ENCODE measurements around the gene RYR2. TPM values are rescaled to one million over a fixed set of nuclear protein-coding genes. Genes with fewer than 3 reads are reported as not detected.

The RYR2 gene
- total RNA-seq, 4 donors from 2014 or later: 0.13 to 2.5 (median 0.88) TPM

- no peaks in the 10 kb centered on the region for H3K9me3 ChIP-seq
- H3K4me1 ChIP-seq: no peaks in the 10 kb centered on the region
- DNase-seq: no peak
These were observed 208.1 kb downstream of the RYR2 start for GRCh38 chr1:237250055-237250454.

GRCh38 chr1:237255071-237255470, 213.1 kb downstream of the RYR2 start:
- Histone ChIP-seq H3K27ac (no peak overlapping the region), H3K36me3 (no peaks in the 10 kb centered on the region), H3K4me3 (no peak overlapping the region), H3K4me1 (no peaks in the 10 kb centered on the region), H3K9me3 (no peaks in the 10 kb centered on the region), H3K27me3 (no peaks in the 10 kb centered on the region)
- no peak for TF ChIP-seq POLR2A (IDR thresholded peaks at IDR 0.05)
- TF ChIP-seq CTCF (IDR thresholded peaks at IDR 0.05): no peak
- no peak for DNase-seq

More at GRCh38 chr1:237250055-237250454, 208.1 kb downstream of the RYR2 start:
- no peak overlapping the region for H3K4me3 ChIP-seq
- TF ChIP-seq CTCF (IDR thresholded peaks at IDR 0.05) (no peak), POLR2A (IDR thresholded peaks at IDR 0.05) (no peak)
- no peaks in the 10 kb centered on the region for H3K36me3 ChIP-seq
- H3K27ac ChIP-seq: no peak overlapping the region
- no peaks in the 10 kb centered on the region for H3K27me3 ChIP-seq

GRCh38 chr1:237258871-237259270, 216.9 kb downstream of the RYR2 start:
- TF ChIP-seq CTCF (IDR thresholded peaks at IDR 0.05) (no peak), POLR2A (IDR thresholded peaks at IDR 0.05) (no peak)
- no peak for DNase-seq
- Histone ChIP-seq H3K27me3 (no peaks in the 10 kb centered on the region), H3K4me3 (no peak overlapping the region), H3K4me1 (no peaks in the 10 kb centered on the region), H3K9me3 (no peaks in the 10 kb centered on the region), H3K36me3 (no peaks in the 10 kb centered on the region), H3K27ac (peak overlapping the region in 1 of 4 donors; percentile 31)

- Histone ChIP-seq H3K9me3 (no peaks in the 10 kb centered on the region), H3K4me3 (no peak overlapping the region), H3K4me1 (no peaks in the 10 kb centered on the region), H3K27me3 (no peaks in the 10 kb centered on the region), H3K27ac (no peak overlapping the region), H3K36me3 (no peaks in the 10 kb centered on the region)
- DNase-seq: no peak
- TF ChIP-seq POLR2A (IDR thresholded peaks at IDR 0.05) (no peak), CTCF (IDR thresholded peaks at IDR 0.05) (no peak)
These were observed 219.2 kb downstream of the RYR2 start for GRCh38 chr1:237261198-237261597.

GRCh38 chr1:237267743-237268142, 225.8 kb downstream of the RYR2 start:
- DNase-seq: no peak
- no peaks in the 10 kb centered on the region for H3K4me1 ChIP-seq

More at GRCh38 chr1:237267743-237268142, 225.8 kb downstream of the RYR2 start:
- no peak for TF ChIP-seq CTCF (IDR thresholded peaks at IDR 0.05)
- no peak for TF ChIP-seq POLR2A (IDR thresholded peaks at IDR 0.05)
- no peak overlapping the region for H3K4me3 ChIP-seq
- no peaks in the 10 kb centered on the region for H3K27me3 ChIP-seq
- no peaks in the 10 kb centered on the region for H3K36me3 ChIP-seq
- H3K27ac ChIP-seq: no peak overlapping the region
- no peaks in the 10 kb centered on the region for H3K9me3 ChIP-seq
